ENCODE measurements around the gene G3BP2. TPM values are rescaled to one million over a fixed set of nuclear protein-coding genes. Genes with fewer than 3 reads are reported as not detected.

G3BP2 gene
- total RNA-seq, 6 donors from 2014 or later, result 42.8 to 121 (median 97.1) TPM

GRCh38 chr4:75678473-75678872 is 5.3 kb upstream of the G3BP2 start:
- H3K36me3 ChIP-seq, result no peaks in the 10 kb centered on the region
- no peaks in the 10 kb centered on the region for H3K27me3 ChIP-seq
- no peak overlapping the region for H3K4me3 ChIP-seq
- TF ChIP-seq POLR2A (IDR thresholded peaks at IDR 0.05) (no peak), POLR2AphosphoS5 (IDR thresholded peaks at IDR 0.05) (no peak), EP300 (IDR thresholded peaks at IDR 0.05) (no peak), CTCF (IDR thresholded peaks at IDR 0.05) (no peak)
- H3K9me3 ChIP-seq, result no peaks in the 10 kb centered on the region
- no peak overlapping the region for H3K27ac ChIP-seq
- ATAC-seq (ENCODE audit: low FRiP score in 2 of 2) (no peak), DNase-seq (no peak)
- peaks cover 4 to 7% (median 6%) of the 10 kb centered on the region in 4 donors for H3K4me1 ChIP-seq

GRCh38 chr4:75675004-75675531 is 1.9 kb upstream of the G3BP2 start:
- DNase-seq (no peak), ATAC-seq (ENCODE audit: low FRiP score in 2 of 2) (no peak)
- Histone ChIP-seq H3K27ac (no peak overlapping the region), H3K9me3 (no peaks in the 10 kb centered on the region), H3K27me3 (no peaks in the 10 kb centered on the region), H3K4me1 (peaks cover 7 to 25% (median 22%) of the 10 kb centered on the region in 4 donors), H3K4me3 (no peak overlapping the region), H3K36me3 (no peaks in the 10 kb centered on the region)
- no peak for TF ChIP-seq POLR2A (IDR thresholded peaks at IDR 0.05)
- no peak for TF ChIP-seq EP300 (IDR thresholded peaks at IDR 0.05)
- no peak for TF ChIP-seq CTCF (IDR thresholded peaks at IDR 0.05)
- no peak for TF ChIP-seq POLR2AphosphoS5 (IDR thresholded peaks at IDR 0.05)
- WGBS, 2 donors, result 93 to 94% methylated on average over 11 of the region's 11 CpGs

GRCh38 chr4:75673959-75674328 is 733 bp upstream of the G3BP2 start:
- TF ChIP-seq CTCF (IDR thresholded peaks at IDR 0.05) (no peak), EP300 (IDR thresholded peaks at IDR 0.05) (no peak), POLR2AphosphoS5 (IDR thresholded peaks at IDR 0.05) (no peak), POLR2A (IDR thresholded peaks at IDR 0.05) (no peak)
- H3K36me3 ChIP-seq, result no peaks in the 10 kb centered on the region
- H3K4me1 ChIP-seq, result peaks cover 11 to 31% (median 24%) of the 10 kb centered on the region in 4 donors
- no peak for ATAC-seq (ENCODE audit: low FRiP score in 2 of 2)
- WGBS, 2 donors, result 40 to 43% methylated on average over 5 of the region's 5 CpGs
- H3K27me3 ChIP-seq, result no peaks in the 10 kb centered on the region
- peak overlapping the region; percentile 92 to 99 (median 96) for H3K27ac ChIP-seq
- H3K9me3 ChIP-seq, result no peaks in the 10 kb centered on the region
- DNase-seq, result no peak
- H3K4me3 ChIP-seq, result peak overlapping the region; percentile 15 to 92 (median 74)

- WGBS, 2 donors, result 0 to 2% methylated on average over 41 to 42 of the region's 44 CpGs
- peaks cover 11 to 35% (median 24%) of the 10 kb centered on the region in 4 donors for H3K4me1 ChIP-seq
- ATAC-seq (ENCODE audit: low FRiP score in 2 of 2) (peak; percentile 60 to 70), DNase-seq (peak; percentile 66 to 91)
- H3K36me3 ChIP-seq, result no peaks in the 10 kb centered on the region
- peak overlapping the region; percentile 69 to 97 (median 85) for H3K4me3 ChIP-seq
- no peaks in the 10 kb centered on the region for H3K9me3 ChIP-seq
- TF ChIP-seq POLR2AphosphoS5 (IDR thresholded peaks at IDR 0.05), result peak in 1 of 2 donors; percentile 6
- TF ChIP-seq CTCF (IDR thresholded peaks at IDR 0.05), result no peak
- peak overlapping the region; percentile 92 to 99 (median 96) for H3K27ac ChIP-seq
- no peaks in the 10 kb centered on the region for H3K27me3 ChIP-seq
Observed at GRCh38 chr4:75672461-75673026, 667 bp downstream of the G3BP2 start.
